HCT116 (cell line): ENCODE results near the gene CEP112. TPM values are rescaled to one million over a fixed set of nuclear protein-coding genes. Genes with fewer than 3 reads are reported as not detected.

ENCODE experiments used
- ATAC-seq: fragments of 200-7000 bp; cut with Tn5 transposase; 2 replicates; pipeline ENCODE4 v1.9.1; 2020; ENCODE audit warnings: mild to moderate bottlenecking, moderate library complexity
- BruUV-seq: library from RNA; stranded (reverse); fragments of 400-500 nt; replicated peaks from 2 replicates; lab custom pipeline; 2021; lab: Mats Ljungman, UMichigan
- CTCF ChIA-PET: fragments of 300-600 bp; sonication (Branson Sonifier 250); formaldehyde crosslinking; loops from one replicate; lab custom pipeline; 2021; ENCODE audit warnings: antibody characterized with exemption; lab: Charles Lee
- POLR2A ChIA-PET: fragments of 300-600, 350-600 bp; sonication (Branson Sonifier 250); formaldehyde crosslinking; loops from one replicate; lab custom pipeline; 2021; ENCODE audit warnings: antibody characterized with exemption; lab: Charles Lee
- RAD21 ChIA-PET, 2 experiments: fragments of 300-600 bp; sonication (Branson Sonifier 250); formaldehyde crosslinking; loops; one replicate each; lab custom pipeline; 2023; ENCODE audit warnings: low total read pairs in 2 of 2; ENCODE audit not compliant: uncharacterized antibody in 2 of 2, unreplicated experiment in 2 of 2, low non-redundant PET in 1 of 2; lab: Charles Lee
- DNase-seq: peaks from one replicate; pipeline ENCODE4 v3.0.0-alpha.2; 2010; ENCODE audit warnings: low read depth, low spot score
- H2AFZ ChIP-seq: fragments of 200-600 bp; shearing (Covaris generic), sonication (generic); 2 replicates; pipeline ENCODE4 v1.6.1; 2017; ENCODE audit warnings: low read depth, mixed run types, mixed read lengths, antibody characterized with exemption, low read length; ENCODE audit not compliant: poor library complexity, severe bottlenecking
- H3K27ac ChIP-seq: 2 replicates; pipeline ENCODE4 v1.5.1; 2012; ENCODE audit warnings: low read depth, low read length
- H3K27me3 ChIP-seq: fragments of 200-600 bp; sonication (generic); 2 replicates; pipeline ENCODE4 v1.6.1; 2016; ENCODE audit warnings: mixed run types, low read length, mixed read lengths; ENCODE audit not compliant: insufficient read depth
- H3K36me3 ChIP-seq, 2 experiments: fragments of 200-500 bp in 1 of 2; fragments of 200-600 bp in 1 of 2; sonication (Bioruptor generic) in 1 of 2; sonication (generic) in 1 of 2; 2 replicates each; pipeline versions ENCODE4 v1.5.1 to v1.6.1; 2014 to 2016; ENCODE audit warnings: low read length in 2 of 2, inconsistent platforms in 1 of 2, mixed read lengths in 1 of 2, mixed run types in 1 of 2; ENCODE audit not compliant: insufficient read depth in 2 of 2, control insufficient read depth in 1 of 2
- H3K4me1 ChIP-seq, 2 experiments: fragments of 200-600 bp in 1 of 2; sonication (generic) in 1 of 2; 2 replicates each; pipeline versions ENCODE4 v1.5.1 to v1.6.1; 2012 to 2017; ENCODE audit warnings: low read length in 2 of 2, inconsistent platforms in 1 of 2, mild to moderate bottlenecking in 1 of 2, mixed read lengths in 1 of 2, mixed run types in 1 of 2, moderate library complexity in 1 of 2; ENCODE audit not compliant: insufficient read depth in 2 of 2, control insufficient read depth in 1 of 2
- H3K4me2 ChIP-seq: fragments of 200-600 bp; sonication (generic); 2 replicates; pipeline ENCODE4 v1.6.1; 2017; ENCODE audit warnings: mixed run types, low read length, mixed read lengths
- H3K4me3 ChIP-seq, 2 experiments: fragments of 200-600 bp in 1 of 2; sonication (generic) in 1 of 2; replicated peaks in 1 of 2; 2 replicates each; pipeline ENCODE4 v1.5.1; 2011 to 2016; ENCODE audit warnings: low read length in 2 of 2, control low read depth in 1 of 2, low read depth in 1 of 2, mild to moderate bottlenecking in 1 of 2, mixed read lengths in 1 of 2, mixed run types in 1 of 2
- H3K79me2 ChIP-seq: fragments of 200-600 bp; sonication (generic); 2 replicates; pipeline ENCODE4 v1.6.1; 2017; ENCODE audit warnings: mild to moderate bottlenecking, mixed run types, low read length, moderate library complexity, mixed read lengths; ENCODE audit not compliant: insufficient read depth
- H3K9ac ChIP-seq: fragments of 200-600 bp; sonication (generic); 2 replicates; pipeline ENCODE4 v1.6.1; 2016; ENCODE audit warnings: low read length, mixed read lengths
- H3K9me2 ChIP-seq: fragments of 200-600 bp; sonication (generic), shearing (Covaris generic); 2 replicates; pipeline ENCODE4 v1.6.1; 2017; ENCODE audit warnings: mixed run types, mild to moderate bottlenecking, moderate library complexity; ENCODE audit not compliant: insufficient read depth
- H3K9me3 ChIP-seq, 2 experiments: fragments of 200-500 bp in 1 of 2; fragments of 200-600 bp in 1 of 2; sonication (Bioruptor generic) in 1 of 2; sonication (generic) in 1 of 2; 2 replicates each; pipeline ENCODE4 v1.6.1; 2014 to 2017; ENCODE audit warnings: low read length in 2 of 2, mixed read lengths in 2 of 2, inconsistent platforms in 1 of 2, low read depth in 1 of 2, mild to moderate bottlenecking in 1 of 2, mixed run types in 1 of 2, moderate library complexity in 1 of 2; ENCODE audit not compliant: control insufficient read depth in 1 of 2, insufficient read depth in 1 of 2
- H4K20me1 ChIP-seq: fragments of 200-600 bp; sonication (generic), shearing (Covaris generic); 2 replicates; pipeline ENCODE4 v1.6.1; 2017; ENCODE audit warnings: mixed run types, mild to moderate bottlenecking, moderate library complexity; ENCODE audit not compliant: insufficient read depth
- ATF3 ChIP-seq: IDR thresholded peaks from 2 replicates; pipeline ENCODE4 v1.6.1; 2012
- CEBPB ChIP-seq: IDR thresholded peaks from 2 replicates; pipeline ENCODE4 v1.6.1; 2012; ENCODE audit warnings: low read depth
- EGR1 ChIP-seq: IDR thresholded peaks from 2 replicates; pipeline ENCODE4 v1.6.1; 2012; ENCODE audit warnings: low read depth
- ELF1 ChIP-seq: IDR thresholded peaks from 2 replicates; pipeline ENCODE4 v1.6.1; 2012; ENCODE audit warnings: low read depth, borderline replicate concordance
- EZH2 ChIP-seq: fragments of 200-600 bp; sonication (generic); IDR thresholded peaks from 2 replicates; pipeline ENCODE4 v1.6.1; 2017; ENCODE audit warnings: antibody characterized with exemption, mixed run types
- EZH2phosphoT487 ChIP-seq: fragments of 200-600 bp; IDR thresholded peaks from 2 replicates; pipeline ENCODE4 v1.6.1; 2018; ENCODE audit warnings: antibody characterized with exemption, borderline replicate concordance
- FOSL1 ChIP-seq: IDR thresholded peaks from 2 replicates; pipeline ENCODE4 v1.6.1; 2012; ENCODE audit warnings: low read depth
- JUND ChIP-seq: IDR thresholded peaks from 2 replicates; pipeline ENCODE4 v1.6.1; 2012
- MAX ChIP-seq: IDR thresholded peaks from 2 replicates; pipeline ENCODE4 v1.6.1; 2012
- POLR2A ChIP-seq: IDR thresholded peaks from 2 replicates; pipeline ENCODE4 v1.7.0; 2011; ENCODE audit warnings: borderline replicate concordance; ENCODE audit not compliant: insufficient read depth, insufficient read length; ENCODE audit errors: extremely low read depth
- RAD21 ChIP-seq: IDR thresholded peaks from 2 replicates; pipeline ENCODE4 v1.6.1; 2012; ENCODE audit warnings: low read depth, mild to moderate bottlenecking
- REST ChIP-seq: IDR thresholded peaks from 2 replicates; pipeline ENCODE4 v1.6.1; 2012; ENCODE audit warnings: low read depth
- SIN3A ChIP-seq: IDR thresholded peaks from 2 replicates; pipeline ENCODE4 v1.6.1; 2012; ENCODE audit warnings: low read depth
- SP1 ChIP-seq: IDR thresholded peaks from 2 replicates; pipeline ENCODE4 v1.6.1; 2012; ENCODE audit warnings: low read depth
- SRF ChIP-seq: IDR thresholded peaks from 2 replicates; pipeline ENCODE4 v1.6.1; 2012; ENCODE audit warnings: low read depth
- YY1 ChIP-seq: IDR thresholded peaks from 2 replicates; pipeline ENCODE4 v1.6.1; 2011; ENCODE audit warnings: low read length, low read depth, moderate library complexity, mild to moderate bottlenecking; ENCODE audit not compliant: insufficient replicate concordance; ENCODE audit errors: extremely low read depth
- ZBTB33 ChIP-seq: IDR thresholded peaks from 2 replicates; pipeline ENCODE4 v1.6.1; 2011; ENCODE audit warnings: mild to moderate bottlenecking, low read length, moderate library complexity; ENCODE audit not compliant: insufficient replicate concordance; ENCODE audit errors: extremely low read depth
- ZFX ChIP-seq: fragments of 450-650 bp; IDR thresholded peaks from 2 replicates; pipeline ENCODE4 v1.6.1; 2017
- intact Hi-C: fragments of 100-400 bp; cut with micrococcal nuclease; formaldehyde crosslinking; loops from 2 replicates; pipeline ENCODE4 v1.10.0; 2022
- total RNA-seq: library from RNA; stranded (reverse); gene quantifications from one replicate; pipeline ENCODE4 v1.2.1, GENCODE V29; 2021; ENCODE audit not compliant: unreplicated experiment

The CEP112 gene
- total RNA-seq, 1 experiment from 2014 or later = 10.9 TPM

- TF ChIP-seq MAX = peak; percentile 92
- no peak for TF ChIP-seq EZH2phosphoT487
- TF ChIP-seq SIN3A = no peak
Observed at GRCh38 chr17:66200685-66201092, 8.8 kb upstream of the CEP112 start (continued).

- H3K79me2 ChIP-seq = no peaks in the 10 kb centered on the region
Observed at GRCh38 chr17:66198242-66198641, 6.3 kb upstream of the CEP112 start.

More at GRCh38 chr17:66198242-66198641, 6.3 kb upstream of the CEP112 start:
- ChIA-PET CTCF (interaction anchor here (1.0 kb wide), 1 partner anchor 14 kb away, joined by 3 read pairs; no protein-coding TSS in a partner anchor), RAD21 (no interaction called here)
- H3K36me3 ChIP-seq = no peaks in the 10 kb centered on the region
- H3K4me2 ChIP-seq = no peak overlapping the region
- DNase-seq (no peak), ATAC-seq (no peak)
- intact Hi-C loops = no loop called here
- peaks cover 0 to 7% of the 10 kb centered on the region in 2 experiments; a peak in 1 of 4 replicates for H3K4me1 ChIP-seq
- no peak overlapping the region for H3K9ac ChIP-seq
- no peak overlapping the region for H3K27ac ChIP-seq
- H3K27me3 ChIP-seq = no peaks in the 10 kb centered on the region
- H2AFZ ChIP-seq = no peak overlapping the region
- no peaks in the 10 kb centered on the region for H3K9me2 ChIP-seq
- no peak overlapping the region for H3K4me3 ChIP-seq
- BruUV-seq = no TSS peak
- H4K20me1 ChIP-seq = no peaks in the 10 kb centered on the region
- TF ChIP-seq ZFX (no peak), FOSL1 (no peak), EGR1 (no peak), YY1 (no peak), ELF1 (no peak), CEBPB (no peak), POLR2A (no peak), EZH2phosphoT487 (no peak), JUND (no peak), SIN3A (no peak), EZH2 (no peak), ZBTB33 (no peak), SRF (no peak), RAD21 (no peak), REST (no peak), ATF3 (no peak), SP1 (no peak)
- TF ChIP-seq, all 23 proteins: peak for 0
- POLR2A ChIA-PET = no interaction called here
- no peaks in the 10 kb centered on the region for H3K9me3 ChIP-seq
